Measurements from ENCODE around the gene XPNPEP2.

The XPNPEP2 gene

DNA sequence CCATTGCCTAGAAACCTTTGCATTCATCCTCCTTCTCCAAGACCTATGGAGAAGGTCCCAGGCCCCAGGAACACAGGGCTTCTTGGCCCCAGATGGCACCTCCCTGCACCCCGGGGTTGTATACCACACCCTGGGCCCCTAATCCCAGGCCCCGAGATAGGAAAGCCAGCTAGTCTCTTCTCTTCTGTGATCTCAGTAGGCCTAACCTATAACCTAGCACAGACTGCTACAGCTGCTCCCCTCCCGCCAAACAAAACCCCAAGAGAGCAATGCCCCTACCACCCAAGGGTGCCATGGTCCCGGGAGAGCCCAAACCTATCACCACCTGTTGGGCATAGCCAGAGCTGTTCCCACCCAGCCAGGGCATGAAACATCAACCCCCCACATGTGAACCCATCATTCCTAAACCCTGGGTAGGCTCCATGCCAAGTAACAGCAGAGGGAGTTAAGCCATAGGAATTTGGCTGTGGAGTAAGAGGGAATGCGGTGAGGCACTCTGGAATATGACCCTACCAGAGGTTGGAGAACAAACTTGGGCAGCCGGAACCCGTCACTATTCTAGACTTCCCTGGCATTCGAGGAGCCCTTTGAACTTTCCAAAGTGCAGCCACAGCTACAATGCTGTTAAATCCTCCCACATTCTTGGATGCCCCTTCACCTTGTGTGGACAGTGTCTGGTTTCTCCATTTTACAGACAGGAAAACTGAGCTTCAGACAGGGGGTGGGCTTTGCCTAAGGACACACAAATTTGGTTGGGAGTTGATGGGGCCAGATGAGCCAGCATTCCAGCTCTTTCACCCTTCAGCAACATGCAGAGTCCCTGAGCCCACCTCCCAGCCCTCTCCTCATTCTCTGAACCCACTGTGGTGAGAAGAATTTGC lies 30.0 kb downstream of the XPNPEP2 start:
- H3K36me3 ChIP-seq (replicated peaks): no peaks in the 10 kb centered on the region
- H3K27me3 ChIP-seq (ENCODE audit: low read depth): no peaks in the 10 kb centered on the region
- H3K4me1 ChIP-seq: no peaks in the 10 kb centered on the region
- H3K4me3 ChIP-seq: no peak overlapping the region
- no peak for DNase-seq (ENCODE audit: low spot score in 2 of 2)
- in situ Hi-C loops (cut with MboI; ENCODE audit: low sequenced_read_pairs): no loop called here
- no peaks in the 10 kb centered on the region for H3K9me3 ChIP-seq

DNA sequence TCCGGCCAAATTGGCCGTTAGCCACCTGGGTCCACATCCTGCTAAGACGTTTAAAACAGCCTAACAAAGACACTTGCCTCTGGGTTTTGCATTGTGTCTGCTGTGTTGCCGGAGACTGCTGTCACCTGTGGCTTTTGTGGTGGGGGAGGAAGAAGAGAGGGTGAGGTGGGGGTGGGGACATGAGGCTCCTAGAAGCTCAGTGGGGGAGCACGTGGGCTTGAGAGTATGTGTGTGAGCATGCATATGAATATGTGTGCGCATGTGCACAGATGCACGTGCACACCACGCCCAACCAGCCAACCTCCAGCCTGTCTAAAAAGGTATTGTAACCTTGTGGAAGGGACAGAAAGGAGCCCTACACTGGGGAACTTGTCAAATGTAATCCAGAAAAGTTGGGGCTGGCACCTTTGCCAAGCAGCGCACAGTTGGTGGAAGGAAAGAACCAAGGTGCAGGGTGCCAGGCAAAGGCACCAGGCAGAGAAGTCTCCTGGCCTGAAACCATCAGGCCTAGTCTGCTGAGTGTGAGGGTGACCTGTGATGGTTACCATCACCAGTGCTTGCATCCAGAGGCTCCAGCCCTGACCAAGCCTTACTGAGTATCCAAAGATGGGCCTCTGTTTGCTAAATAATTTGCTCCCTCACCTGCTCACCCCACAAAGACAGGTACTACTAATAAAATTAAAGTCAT lies 30.8 kb downstream of the XPNPEP2 start:
- H3K36me3 ChIP-seq (replicated peaks): no peaks in the 10 kb centered on the region
- in situ Hi-C loops (cut with MboI; ENCODE audit: low sequenced_read_pairs): no loop called here
- no peaks in the 10 kb centered on the region for H3K27me3 ChIP-seq (ENCODE audit: low read depth)
- H3K9me3 ChIP-seq: no peaks in the 10 kb centered on the region
- no peaks in the 10 kb centered on the region; the same call in 1 of the 2 replicates for H3K4me1 ChIP-seq
- DNase-seq (ENCODE audit: low spot score in 2 of 2): no peak
- no peak overlapping the region for H3K4me3 ChIP-seq

DNA sequence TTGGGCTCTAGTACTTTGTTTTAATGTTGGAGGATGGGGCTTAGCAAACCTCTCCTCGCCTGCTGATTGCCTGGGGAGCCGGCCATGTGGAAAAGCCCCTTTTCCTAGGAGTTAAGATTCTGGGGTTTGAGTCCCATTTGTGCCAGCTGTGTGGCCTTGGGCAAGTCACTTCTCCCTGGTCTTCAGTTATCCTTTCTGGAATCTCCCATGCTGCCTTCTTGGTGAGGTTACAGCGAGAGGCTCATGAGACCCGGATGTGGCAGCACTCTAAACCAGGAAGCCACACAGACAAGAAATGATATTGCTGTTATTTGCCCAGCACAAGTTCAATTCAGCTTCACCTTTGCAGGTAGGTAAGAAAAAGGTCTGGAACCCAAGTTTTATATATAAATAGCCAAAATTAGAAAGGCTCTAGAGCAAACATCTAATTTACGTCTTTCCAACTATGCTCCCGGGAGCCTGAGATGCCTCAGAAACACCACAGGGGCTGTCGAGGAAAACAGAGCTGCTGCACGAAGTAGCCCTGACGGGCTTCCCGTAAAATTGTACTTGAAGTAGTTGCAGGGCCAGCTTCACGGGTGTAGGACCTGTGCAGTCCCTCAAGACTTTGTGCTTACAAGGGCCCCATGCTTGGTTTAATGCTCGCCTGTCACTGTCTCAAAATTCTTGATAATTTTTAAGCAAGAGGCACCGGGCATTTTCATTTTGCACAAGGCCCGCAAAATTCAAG lies 32.7 kb downstream of the XPNPEP2 start:
- Histone ChIP-seq H3K36me3 (replicated peaks) (no peaks in the 10 kb centered on the region), H3K4me1 (no peaks in the 10 kb centered on the region; the same call in 1 of the 2 replicates), H3K27me3 (ENCODE audit: low read depth) (no peaks in the 10 kb centered on the region), H3K4me3 (no peak overlapping the region), H3K9me3 (no peaks in the 10 kb centered on the region)
- no peak for DNase-seq (ENCODE audit: low spot score in 2 of 2)
- in situ Hi-C loops (cut with MboI; ENCODE audit: low sequenced_read_pairs): no loop called here

DNA sequence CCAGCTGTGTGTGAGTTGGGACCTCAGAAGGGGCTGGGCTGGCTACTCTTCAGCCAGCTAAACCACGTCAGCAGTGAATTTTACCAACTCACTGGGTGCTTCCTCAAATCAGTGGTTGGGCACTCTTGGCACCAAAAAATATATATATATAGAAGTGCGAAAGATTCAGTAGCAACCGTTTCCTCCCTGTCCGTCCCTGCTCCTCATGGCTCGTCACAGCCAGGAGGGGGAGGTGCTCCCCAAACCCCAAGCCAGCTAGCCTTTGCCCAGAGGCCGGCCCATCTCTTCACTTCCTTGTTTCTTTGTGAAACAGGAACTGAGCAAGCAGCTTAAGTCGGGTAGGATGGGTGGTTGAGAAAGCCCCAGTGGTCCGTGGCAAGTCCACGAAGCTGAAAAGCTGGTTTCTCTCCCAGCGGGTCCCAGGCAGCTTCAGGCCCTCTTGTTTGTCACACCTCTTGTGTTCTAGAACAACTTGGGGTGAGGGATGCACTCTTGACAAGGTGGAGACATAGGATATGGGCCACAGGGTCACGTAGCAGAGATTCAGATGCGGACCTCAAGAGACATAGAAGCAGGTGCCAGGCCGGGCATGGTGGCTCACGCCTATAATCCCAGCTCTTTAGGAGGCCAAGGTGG lies 34.1 kb downstream of the XPNPEP2 start:
- in situ Hi-C loops (cut with MboI; ENCODE audit: low sequenced_read_pairs): no loop called here
- no peak overlapping the region for H3K4me3 ChIP-seq
- no peaks in the 10 kb centered on the region for H3K27me3 ChIP-seq (ENCODE audit: low read depth)
- H3K4me1 ChIP-seq: no peaks in the 10 kb centered on the region; the same call in 1 of the 2 replicates
- DNase-seq (ENCODE audit: low spot score in 2 of 2): no peak
- H3K36me3 ChIP-seq (replicated peaks): no peaks in the 10 kb centered on the region
- no peaks in the 10 kb centered on the region for H3K9me3 ChIP-seq

DNA sequence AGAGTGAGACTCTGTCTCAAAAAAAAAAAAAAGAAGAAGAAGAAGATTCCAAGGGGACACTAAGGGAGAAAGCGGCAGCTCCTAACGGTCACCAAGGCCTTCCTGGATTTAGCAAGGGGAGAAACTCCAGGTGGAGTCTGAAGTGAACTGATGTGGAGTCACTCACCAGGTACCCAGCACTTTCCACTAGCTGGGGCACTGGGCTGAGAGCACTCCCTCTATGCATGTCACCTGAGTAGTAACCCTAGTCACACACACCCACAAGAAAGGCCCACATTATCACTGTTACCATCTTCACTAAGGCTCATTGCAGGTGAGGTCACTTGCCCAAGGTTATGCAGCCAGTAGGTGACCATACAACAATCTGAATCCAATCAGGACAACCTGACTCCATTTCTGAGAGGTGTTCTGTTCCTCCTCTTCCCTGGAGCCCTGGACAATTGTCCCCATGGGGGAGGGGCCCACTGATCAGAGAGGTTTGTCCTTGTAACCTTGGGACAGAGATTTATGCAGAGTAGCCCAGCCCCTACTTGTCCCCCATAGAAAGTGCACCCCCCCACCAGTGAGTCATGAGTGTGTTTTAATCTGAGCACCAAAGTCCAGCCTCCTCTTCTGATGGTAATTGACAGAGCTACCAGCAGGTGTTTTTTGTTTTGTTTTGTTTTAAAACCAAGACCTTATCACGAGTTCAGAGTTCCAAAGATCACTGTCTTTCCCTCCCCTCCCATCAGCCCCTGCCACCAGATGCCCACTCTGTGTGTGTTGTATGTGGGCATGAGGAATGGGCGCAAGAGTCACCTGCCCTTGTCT lies 35.1 kb downstream of the XPNPEP2 start:
- H3K4me3 ChIP-seq: no peak overlapping the region
- no peaks in the 10 kb centered on the region; the same call in 1 of the 2 replicates for H3K4me1 ChIP-seq
- no peaks in the 10 kb centered on the region for H3K9me3 ChIP-seq
- peak in 1 of 2 experiments; percentile 19 for DNase-seq (ENCODE audit: low spot score in 2 of 2)
- no peaks in the 10 kb centered on the region for H3K27me3 ChIP-seq (ENCODE audit: low read depth)
- in situ Hi-C loops (cut with MboI; ENCODE audit: low sequenced_read_pairs): no loop called here
- H3K36me3 ChIP-seq (replicated peaks): no peaks in the 10 kb centered on the region

DNA sequence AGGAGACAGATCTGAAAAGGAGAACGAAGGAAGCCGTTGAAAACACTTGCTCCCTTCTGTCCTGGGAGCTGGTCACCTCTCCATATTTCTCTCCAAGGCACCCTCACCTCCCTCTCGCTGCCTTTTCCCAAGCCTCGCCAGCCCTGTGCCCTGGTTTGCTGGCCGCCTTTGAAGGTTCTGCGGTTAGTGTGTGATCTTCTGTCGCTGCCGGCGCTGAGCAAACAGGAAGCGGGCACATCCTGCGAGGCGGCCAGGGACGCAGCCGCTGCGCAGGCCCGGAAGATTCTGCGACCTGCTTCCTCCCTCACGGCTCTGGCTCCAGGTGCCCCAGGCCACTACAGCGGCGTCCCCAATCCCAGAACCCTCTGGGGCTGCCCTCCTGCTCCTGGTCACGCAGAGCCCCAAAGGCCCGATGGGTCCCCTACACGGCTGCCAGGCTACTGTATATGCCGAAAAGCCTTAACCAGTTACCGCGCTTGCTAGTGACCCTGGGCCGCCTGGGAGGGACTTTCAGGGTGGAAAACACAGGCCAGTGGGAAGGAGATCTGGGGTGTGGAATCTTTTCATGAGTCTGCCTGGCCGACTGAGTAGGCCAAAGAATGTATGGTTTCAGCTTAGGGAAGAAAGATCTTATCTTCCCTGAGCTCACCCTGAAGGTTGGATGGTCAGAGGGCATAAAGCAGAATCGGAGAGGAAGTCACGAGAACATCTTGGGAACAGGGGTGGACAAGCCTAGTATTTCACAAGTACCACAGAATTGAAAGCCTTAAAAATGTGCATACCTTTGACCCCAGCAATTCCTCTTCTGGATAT lies 38.6 kb downstream of the XPNPEP2 start:
- H3K27me3 ChIP-seq (ENCODE audit: low read depth): no peaks in the 10 kb centered on the region
- in situ Hi-C loops (cut with MboI; ENCODE audit: low sequenced_read_pairs): no loop called here
- no peak for DNase-seq (ENCODE audit: low spot score in 2 of 2)
- H3K4me1 ChIP-seq: no peaks in the 10 kb centered on the region; the same call in 1 of the 2 replicates
- no peaks in the 10 kb centered on the region for H3K9me3 ChIP-seq
- no peaks in the 10 kb centered on the region for H3K36me3 ChIP-seq (replicated peaks)
- H3K4me3 ChIP-seq: no peak overlapping the region

DNA sequence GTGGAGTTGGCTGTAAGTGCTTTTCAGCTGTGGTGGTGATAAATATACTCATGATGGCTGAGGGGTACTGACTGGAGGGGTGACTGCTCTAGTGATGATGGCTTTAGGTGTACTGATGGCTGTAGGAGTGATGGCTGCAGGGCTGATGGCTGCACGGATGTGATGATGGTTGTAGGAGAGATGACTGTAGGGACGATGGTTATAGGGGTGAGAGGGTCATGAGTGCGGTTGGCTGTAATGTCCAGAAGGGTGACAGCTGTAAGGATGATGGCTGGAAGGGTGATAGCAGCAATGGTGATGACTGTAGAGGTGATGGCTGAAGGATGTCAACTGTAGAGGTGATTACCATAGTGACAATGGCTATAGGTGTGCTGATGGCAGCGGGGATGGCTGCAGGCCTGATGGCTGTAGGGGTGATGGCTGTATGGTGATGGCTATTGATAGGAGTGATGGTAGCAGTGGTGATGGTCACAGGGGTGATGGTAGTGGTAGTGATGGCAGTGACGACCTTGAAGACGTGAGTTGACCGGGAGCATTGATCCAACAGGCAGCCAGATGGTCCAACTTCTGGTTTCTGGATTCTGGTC lies 40.4 kb downstream of the XPNPEP2 start:
- no peak for DNase-seq (ENCODE audit: low spot score in 2 of 2)
- H3K4me1 ChIP-seq: no peaks in the 10 kb centered on the region; the same call in 1 of the 2 replicates
- H3K9me3 ChIP-seq: no peaks in the 10 kb centered on the region
- H3K36me3 ChIP-seq (replicated peaks): no peaks in the 10 kb centered on the region
- no peaks in the 10 kb centered on the region for H3K27me3 ChIP-seq (ENCODE audit: low read depth)
- no peak overlapping the region for H3K4me3 ChIP-seq
- in situ Hi-C loops (cut with MboI; ENCODE audit: low sequenced_read_pairs): no loop called here

DNA sequence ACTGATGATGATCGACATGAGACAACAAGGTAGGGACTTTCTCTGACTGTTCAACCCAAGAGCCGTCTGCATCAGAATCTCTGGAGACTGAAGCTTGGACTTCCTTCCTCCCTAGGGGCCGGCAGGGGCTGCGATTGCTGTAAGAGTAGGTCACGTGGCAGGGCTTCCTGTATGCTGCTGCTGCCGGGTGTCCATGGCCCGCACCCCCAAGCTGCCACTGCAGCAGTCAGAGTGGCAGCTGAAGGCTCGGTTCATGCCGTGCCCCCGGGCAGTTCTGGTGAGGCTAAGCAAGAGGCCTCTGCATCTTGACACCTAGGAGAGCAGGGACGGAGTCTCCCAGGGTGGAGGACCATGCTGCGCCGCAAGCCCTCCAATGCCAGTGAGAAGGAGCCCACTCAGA lies 41.0 kb downstream of the XPNPEP2 start, which contains the start of gene SASH3:
SASH3 (plus strand) TSS at position 203 of the 400 bp plus-strand sequence; CDS start at position 352, 149 bp downstream.
- Histone ChIP-seq H3K9me3 (no peaks in the 10 kb centered on the region), H3K4me1 (no peaks in the 10 kb centered on the region), H3K27me3 (ENCODE audit: low read depth) (no peaks in the 10 kb centered on the region), H3K36me3 (replicated peaks) (no peaks in the 10 kb centered on the region), H3K4me3 (no peak within 1 kb of the TSS)
- DNase-seq (ENCODE audit: low spot score in 2 of 2): no peak
- in situ Hi-C loops (cut with MboI; ENCODE audit: low sequenced_read_pairs): no loop called here

DNA sequence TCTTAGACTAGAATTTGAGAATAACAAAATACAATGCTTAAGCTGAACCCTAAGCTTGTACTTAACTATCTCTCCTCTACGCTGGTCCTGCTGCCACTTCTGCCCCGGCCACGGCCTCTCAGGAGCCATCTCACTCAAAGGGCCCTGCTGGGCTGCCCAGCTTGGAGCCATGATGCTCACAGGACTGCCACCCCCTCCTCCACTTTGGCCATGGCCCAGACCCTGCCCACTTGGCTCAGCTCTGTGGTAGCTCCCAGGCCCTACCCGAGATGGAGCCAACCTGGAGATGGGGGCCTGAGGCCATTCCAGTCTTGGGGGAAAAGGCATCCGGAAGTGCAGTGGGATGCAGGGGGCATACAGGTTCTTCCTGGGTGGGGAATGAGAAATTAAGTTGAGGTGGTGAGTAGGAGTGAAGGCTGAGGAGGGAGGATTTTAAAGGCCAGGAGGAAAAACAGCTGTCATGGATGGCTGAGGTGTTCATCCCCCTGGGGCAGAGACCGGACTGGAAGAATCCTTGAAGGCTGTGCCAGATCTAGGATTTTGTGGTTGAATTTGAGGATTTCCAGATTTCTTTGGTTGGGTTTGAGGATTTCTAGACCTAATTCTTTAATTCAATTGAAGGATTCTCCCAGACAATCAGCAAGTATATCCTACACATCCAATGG lies 41.8 kb downstream of the XPNPEP2 start:
- Histone ChIP-seq H3K9me3 (no peaks in the 10 kb centered on the region), H3K4me3 (no peak overlapping the region), H3K27me3 (ENCODE audit: low read depth) (no peaks in the 10 kb centered on the region), H3K4me1 (no peaks in the 10 kb centered on the region), H3K36me3 (replicated peaks) (no peaks in the 10 kb centered on the region)
- in situ Hi-C loops (cut with MboI; ENCODE audit: low sequenced_read_pairs): no loop called here
- DNase-seq (ENCODE audit: low spot score in 2 of 2): no peak

DNA sequence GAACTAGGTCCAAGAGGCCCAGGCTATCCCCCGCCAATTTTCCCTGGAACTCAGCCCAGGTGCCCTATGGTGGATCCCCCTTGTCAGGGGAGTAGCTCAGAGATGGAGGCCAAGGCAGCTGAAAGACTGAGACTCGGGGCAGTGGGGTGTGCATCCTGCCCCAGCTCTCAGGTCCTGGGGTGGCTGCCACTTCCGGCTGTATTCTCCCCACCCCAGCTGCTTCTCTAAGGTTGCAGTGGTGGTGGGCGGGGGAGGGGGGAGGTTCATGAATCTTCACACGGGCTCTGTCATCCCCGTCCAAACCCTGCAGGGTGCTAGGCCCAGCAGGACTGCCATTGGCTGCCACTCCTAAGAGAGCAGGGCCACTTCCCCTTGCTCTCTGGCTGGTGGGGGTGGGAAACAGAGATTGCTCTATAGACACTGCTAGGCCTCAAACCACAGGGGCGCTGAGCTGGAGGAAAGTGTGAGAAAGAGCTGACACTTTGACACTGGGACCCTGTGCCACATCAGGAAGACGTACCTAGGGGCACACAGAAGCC lies 42.4 kb downstream of the XPNPEP2 start:
- Histone ChIP-seq H3K9me3 (no peaks in the 10 kb centered on the region), H3K4me3 (no peak overlapping the region), H3K36me3 (replicated peaks) (no peaks in the 10 kb centered on the region), H3K4me1 (no peaks in the 10 kb centered on the region), H3K27me3 (ENCODE audit: low read depth) (no peaks in the 10 kb centered on the region)
- in situ Hi-C loops (cut with MboI; ENCODE audit: low sequenced_read_pairs): no loop called here
- DNase-seq (ENCODE audit: low spot score in 2 of 2): no peak

DNA sequence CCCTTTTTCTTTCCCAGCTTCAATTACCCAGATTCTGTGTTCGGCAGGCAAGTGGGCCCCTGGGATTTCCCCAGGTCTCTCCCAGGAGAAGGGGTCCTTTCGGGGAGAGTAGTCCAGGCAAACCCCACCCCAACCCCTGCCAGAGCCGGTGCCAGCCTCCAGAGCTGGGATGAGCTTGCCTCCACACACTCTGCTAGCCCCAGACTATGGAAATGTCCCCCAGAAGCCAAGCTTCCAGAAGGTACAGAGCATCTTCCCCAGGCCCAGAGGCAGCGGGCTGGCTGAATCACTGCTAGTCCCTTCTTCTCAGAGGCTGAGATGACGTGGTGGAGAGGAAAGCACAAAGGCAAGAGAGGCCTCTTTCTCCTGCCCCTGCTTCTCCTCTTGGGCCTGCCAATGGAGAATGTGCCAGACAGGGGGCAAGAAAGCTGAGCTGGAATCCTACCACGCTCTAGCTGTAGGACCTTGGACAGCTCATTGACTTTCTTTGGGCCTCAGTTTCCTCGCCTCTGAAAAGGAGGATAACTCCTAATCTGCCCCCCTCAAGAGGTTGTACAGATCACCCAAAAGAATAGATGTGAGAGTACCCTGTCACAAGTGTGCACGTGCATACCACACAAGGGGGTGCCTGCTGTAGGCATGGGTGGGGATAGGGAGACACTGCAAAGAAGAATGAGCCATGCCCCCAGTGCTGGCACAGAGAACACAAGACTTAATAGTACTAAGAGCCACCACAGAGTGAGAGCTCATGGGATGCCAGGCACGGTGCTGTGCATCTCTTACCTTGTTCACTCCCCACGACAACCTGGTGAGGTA lies 43.1 kb downstream of the XPNPEP2 start:
- in situ Hi-C loops (cut with MboI; ENCODE audit: low sequenced_read_pairs): no loop called here
- Histone ChIP-seq H3K36me3 (replicated peaks) (no peaks in the 10 kb centered on the region), H3K4me3 (no peak overlapping the region), H3K4me1 (no peaks in the 10 kb centered on the region), H3K9me3 (no peaks in the 10 kb centered on the region), H3K27me3 (ENCODE audit: low read depth) (no peaks in the 10 kb centered on the region)
- no peak for DNase-seq (ENCODE audit: low spot score in 2 of 2)
